Epidermal melanocyte (primary cell): ENCODE data around the gene HTR3B.
"Not testable (repeated sequence)": the region's sequence is repeated elsewhere in the genome, so short reads cannot be mapped to it uniquely, and the experiment has no call there.

ENCODE experiments used
- DNase-seq: peaks from one replicate; pipeline ENCODE4 v3.0.0; 2011; ENCODE audit warnings: low spot score; ENCODE audit not compliant: insufficient read length

Gene HTR3B

DNA sequence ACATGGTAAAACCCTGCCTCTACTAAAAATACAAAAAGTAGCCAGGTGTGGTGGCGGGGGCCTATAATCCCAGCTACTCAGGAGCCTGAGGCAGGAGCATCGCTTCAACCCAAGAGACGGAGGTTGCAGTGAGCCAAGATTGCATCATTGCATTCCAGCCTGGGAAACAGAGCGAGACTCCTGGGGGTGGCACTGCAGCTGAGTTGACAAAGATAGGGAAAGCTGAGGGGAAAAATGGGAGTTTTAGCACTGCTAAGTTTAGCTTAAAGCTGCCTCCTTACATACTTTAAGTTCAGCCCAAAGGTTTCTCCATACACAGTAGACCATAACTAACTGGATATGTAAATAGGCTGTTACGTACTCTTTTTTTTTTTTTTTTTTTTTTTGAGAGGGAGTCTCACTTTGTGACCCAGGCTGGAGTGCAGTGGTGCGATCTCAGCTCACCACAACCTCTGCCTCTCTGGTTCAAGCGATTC is 20.2 kb upstream of the HTR3B start:
- DNase-seq: no peak

GRCh38 chr11:113885897-113886296 is 18.7 kb upstream of the HTR3B start:
- no peak for DNase-seq

- DNase-seq: no peak
These were observed 15.7 kb upstream of the HTR3B start for GRCh38 chr11:113888848-113889247.

- no peak for DNase-seq
These were observed 10.1 kb upstream of the HTR3B start for GRCh38 chr11:113894421-113894996.

DNA sequence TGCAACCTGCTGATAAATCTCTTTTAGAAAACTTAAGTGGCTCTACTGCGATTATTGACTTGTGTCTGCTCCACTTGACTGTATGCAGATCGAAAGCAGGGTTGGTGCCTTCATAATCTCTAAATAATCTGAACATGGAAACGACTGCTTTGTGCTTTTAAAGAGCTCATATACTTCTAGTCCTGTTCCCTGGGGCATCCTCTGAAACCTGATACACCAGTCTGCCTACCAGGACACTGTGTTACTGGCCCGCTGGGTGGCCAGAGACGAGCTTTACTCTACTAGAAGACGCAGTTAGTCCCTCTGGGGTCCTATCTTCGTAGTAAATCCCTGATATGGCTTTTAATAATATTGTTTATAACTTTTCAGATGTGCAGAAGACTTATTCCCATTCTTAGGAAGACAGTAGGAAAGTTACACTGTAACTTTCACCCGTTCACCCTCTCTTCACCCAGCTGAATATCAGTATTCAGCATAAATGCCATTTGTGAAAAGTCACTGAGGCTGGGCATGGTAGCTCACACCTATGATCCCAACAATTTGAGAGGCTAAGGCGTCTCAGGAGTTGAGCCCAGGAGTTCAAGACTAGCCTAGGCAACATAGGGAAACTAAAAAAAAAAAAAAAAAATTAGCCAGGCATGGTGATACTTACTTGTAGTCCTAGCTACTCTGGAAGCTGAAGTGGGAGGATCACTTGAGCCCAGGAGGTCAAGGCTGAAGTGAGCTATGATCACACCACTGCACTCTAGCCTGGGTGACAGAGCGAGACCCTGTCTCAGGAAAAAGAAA is 9.0 kb upstream of the HTR3B start:
- no peak for DNase-seq

DNA sequence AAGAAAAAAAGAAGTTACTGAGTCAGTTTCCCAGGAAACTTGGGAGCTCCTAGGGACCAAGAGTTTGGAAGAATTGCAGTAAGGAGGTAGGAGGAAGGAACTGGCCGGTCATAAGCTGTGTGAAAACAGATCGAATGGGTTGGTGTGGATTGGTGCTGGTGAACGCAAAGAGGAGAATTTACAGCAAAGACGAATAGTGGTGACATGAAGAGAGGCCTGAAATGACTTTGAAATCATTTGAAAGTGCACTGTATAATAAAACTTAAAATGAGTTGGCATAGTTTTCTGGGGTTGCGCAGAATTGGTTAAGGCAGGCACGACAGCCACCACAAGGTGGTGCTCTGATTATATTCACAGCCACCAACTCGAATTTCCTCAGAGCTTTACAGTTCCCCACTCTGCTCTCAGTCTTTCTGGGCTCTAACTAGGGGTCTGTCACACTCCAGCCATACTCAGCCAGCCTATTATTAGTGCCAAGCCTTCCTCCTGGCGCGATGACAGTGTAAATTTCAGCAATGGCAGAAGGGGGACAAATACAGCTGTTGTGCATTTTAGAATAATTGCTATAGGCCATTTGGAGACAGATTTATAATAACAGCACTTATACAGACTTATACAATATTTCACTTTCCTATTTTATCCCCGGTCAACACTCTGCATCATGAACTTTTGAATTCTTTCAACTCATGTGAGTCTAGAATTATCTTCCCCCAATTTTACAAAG is 8.3 kb upstream of the HTR3B start:
- DNase-seq: peak; percentile 33

GRCh38 chr11:113901141-113901540 is 3.5 kb upstream of the HTR3B start:
- no peak for DNase-seq

- no peak for DNase-seq
These were observed 1.4 kb downstream of the HTR3B start for GRCh38 chr11:113906038-113906437.

DNA sequence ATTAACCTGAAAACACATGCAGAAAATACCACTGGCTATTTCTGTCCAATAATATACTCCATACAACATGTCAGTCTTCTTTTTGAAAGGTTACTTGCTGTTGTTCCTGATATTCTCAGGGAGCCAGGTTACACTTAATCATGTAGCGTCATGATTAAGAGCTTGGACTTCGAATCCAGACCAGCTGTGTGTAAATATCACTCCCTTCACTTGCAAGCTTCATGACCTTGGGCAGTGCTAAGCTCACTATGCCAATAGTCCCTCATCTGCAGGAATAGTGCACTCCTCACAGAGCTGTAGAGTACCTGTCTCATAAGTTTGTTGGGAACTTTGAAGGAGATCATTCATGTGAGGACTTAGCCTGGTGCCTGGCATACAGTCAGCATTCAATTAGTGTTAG is 1.9 kb downstream of the HTR3B start:
- no peak for DNase-seq

DNA sequence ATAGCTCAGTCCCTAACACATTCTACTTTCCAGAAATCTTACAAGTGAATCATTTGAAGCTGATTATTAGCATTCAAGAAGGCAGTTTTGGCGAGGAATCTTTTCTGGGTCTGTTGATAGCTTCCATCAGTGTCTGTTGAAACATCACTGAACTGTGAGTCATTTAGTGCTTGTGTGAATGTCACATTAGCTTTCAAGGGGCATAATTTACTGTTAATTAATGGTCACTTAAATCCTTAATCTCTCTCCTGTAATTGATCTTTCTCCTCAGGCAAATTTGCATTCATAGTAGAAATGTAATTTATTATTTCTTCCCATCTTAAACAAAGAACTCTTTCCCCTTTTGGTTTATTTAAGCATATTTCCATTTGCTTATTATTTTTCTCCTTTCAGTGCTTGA is 2.6 kb downstream of the HTR3B start:
- no peak for DNase-seq

- no peak for DNase-seq
These were observed 3.1 kb downstream of the HTR3B start for GRCh38 chr11:113907681-113908080.

- DNase-seq: no peak
These were observed 3.5 kb downstream of the HTR3B start for GRCh38 chr11:113908098-113908497.

DNA sequence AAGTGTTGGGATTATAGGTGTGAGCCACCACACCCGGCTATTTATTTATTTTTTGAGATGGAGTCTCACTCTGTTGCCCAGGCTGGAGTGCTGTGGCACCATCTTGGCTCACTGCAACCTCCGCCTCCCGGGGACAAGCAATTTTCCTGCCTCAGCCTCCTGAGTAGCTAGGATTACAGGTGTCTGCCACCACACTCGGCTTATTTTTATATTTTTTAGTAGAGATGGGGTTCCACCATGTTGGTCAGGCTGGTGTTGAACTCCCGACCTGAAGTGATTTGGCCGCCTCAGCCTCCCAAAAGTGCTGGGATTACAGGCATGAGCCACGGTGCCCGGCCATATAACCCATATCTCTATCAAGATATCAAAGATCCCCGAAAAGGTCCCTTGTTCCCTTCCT is 6.9 kb downstream of the HTR3B start:
- not testable (repeated sequence) for DNase-seq

DNA sequence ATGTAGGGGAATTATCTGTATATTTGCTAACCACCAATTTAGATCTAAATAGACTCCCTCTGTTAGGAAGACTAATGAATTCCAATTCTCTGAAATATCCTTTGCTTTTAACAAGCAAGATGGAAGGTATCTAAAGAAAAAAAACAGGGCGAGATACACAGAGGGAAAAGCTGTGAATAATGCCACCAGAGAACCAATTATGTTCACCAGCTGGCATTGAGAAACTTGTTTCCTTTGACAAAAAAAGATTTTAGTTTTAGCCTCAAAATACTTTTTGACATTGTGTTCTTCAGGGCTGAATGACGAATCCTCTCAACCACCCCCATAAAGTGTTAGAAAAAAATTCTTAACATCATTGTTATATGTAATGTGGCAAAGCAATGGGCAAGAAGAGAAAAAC is 19.0 kb downstream of the HTR3B start:
- DNase-seq: no peak

DNA sequence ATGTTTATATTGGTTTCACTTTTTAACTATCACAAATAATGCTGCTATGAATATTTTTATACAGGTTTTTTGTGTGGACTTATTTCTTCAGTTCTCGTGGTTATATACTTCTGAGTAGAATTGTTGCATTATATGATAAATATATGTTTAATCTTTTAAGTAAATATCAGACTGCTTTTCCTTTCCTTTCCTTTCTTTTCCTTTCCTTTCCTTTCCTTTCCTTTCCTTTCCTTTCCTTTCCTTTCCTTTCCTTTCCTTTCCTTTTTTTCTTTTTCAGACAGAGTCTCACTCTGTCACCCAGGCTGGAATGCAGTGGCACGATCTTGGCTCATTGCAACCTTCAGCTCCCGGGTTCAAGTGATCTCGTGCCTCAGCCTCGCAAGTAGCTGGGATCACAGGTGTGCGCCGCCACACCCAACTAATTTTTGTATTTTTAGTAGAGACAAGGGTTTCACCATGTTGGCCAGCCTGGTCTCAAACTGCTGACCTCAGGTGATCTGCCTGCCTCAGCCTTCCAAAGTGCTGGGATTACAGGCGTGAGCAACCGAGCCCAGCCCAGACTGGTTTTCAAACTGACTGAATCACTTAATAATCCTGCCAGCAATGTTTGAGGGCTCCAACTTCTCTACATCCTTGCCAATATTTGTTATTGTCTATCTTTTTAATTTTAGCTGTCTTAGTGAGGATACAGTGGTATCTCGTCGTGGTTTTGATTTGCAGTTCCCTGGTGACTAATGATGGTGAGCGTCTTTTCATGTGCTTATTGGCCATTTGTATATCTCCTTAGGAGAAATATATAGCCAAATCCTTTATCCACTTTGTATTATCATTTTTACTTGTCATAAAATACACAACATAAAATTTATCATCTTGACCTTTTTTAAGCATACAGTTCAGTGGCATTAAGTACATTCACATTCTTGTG is 21.9 kb downstream of the HTR3B start:
- DNase-seq: no peak

DNA sequence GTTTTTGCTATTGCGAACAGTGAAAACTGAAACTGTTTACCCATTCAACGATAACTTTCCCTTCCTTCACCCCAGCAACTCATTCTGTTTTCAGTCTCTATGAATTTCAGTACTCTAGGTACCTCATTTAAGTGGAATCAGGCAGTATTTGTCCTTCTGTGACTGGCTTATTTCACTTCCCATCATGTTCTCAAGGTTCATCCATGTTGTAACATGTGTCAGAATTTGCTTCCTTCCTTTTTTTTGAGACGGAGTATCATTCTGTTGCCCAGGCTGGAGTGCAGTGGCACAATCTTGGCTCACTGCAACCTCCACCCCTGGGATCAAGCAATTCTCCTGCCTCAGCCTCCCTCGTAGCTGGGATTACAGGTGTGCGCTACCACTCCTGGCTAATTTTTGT is 23.7 kb downstream of the HTR3B start:
- DNase-seq: no peak

GRCh38 chr11:113932788-113933187 is 28.2 kb downstream of the HTR3B start:
- DNase-seq: no peak

DNA sequence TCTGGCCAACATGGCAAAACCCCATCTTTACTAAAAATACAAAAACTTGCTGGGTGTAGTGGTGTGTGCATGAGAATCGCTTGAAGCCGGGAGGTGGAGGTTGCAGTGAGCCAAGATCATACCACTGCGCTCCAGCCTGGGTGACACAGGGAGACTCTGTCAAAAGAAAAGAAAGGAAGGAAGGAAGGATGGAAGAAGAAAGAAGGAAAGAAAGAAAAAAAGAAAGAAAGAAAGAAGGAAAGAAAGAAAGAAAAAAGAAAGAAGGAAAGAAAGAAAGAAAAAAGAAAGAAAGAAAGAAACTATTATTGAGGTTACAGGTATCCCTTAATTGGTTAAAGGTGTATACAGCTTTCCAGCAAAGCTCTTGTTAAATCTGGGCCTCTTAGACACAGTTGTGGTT is 29.6 kb downstream of the HTR3B start:
- not testable (repeated sequence) for DNase-seq

- DNase-seq: no peak
These were observed 30.2 kb downstream of the HTR3B start for GRCh38 chr11:113934761-113935160.

DNA sequence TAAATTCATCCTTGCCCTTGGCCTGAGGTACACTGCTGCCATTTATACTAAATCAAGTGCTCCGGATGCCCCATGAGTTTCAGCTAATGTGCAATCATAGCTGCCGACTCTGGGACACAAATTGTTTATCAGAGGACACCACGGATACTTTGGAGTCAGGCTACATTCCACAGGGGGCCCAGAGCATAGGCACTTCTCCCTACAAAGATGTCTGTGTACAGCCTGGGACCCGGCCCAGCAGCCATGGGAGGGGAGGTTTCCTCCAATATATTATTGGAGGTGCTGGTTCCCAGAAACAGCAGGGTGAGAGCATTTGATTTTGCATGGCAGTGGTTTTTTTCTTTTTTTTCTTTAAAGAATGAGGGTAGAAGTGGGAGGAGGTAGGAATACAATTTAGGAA is 31.3 kb downstream of the HTR3B start:
- DNase-seq: no peak

- DNase-seq: no peak
These were observed 33.3 kb downstream of the HTR3B start for GRCh38 chr11:113937918-113938317.
